ENCODE results near the gene FRAS1.
"Not testable (repeated sequence)": the region's sequence is repeated elsewhere in the genome, so short reads cannot be mapped to it uniquely, and the experiment has no call there.

The FRAS1 gene

GRCh38 chr4:78328591-78328990 is 271.5 kb downstream of the FRAS1 start:
- DNase-seq (ENCODE audit: low spot score), result not testable (repeated sequence)

- no peak for DNase-seq (ENCODE audit: low spot score)
These were observed 274.1 kb downstream of the FRAS1 start for GRCh38 chr4:78331186-78331585.

- no peak for DNase-seq (ENCODE audit: low spot score)
These were observed 274.8 kb downstream of the FRAS1 start for GRCh38 chr4:78331965-78332364.

DNA sequence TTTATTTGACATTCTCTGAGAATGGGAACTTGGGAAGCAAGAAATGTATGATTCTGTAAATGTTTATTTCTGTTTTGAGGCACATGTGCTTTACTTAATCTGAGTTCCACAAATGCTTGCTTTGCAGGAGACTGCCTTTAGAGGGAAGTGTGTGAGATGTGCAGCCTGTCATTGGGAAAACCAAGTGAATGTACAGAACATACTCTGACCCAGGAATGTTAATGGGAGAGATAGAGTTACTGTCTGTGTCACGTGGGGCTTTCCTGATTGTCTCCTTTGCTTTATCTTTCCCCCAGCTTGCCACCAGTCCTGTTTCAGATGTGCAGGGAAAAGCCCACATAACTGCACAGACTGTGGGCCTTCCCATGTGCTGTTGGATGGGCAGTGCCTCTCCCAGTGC is 275.9 kb downstream of the FRAS1 start:
- DNase-seq (ENCODE audit: low spot score), result no peak

DNA sequence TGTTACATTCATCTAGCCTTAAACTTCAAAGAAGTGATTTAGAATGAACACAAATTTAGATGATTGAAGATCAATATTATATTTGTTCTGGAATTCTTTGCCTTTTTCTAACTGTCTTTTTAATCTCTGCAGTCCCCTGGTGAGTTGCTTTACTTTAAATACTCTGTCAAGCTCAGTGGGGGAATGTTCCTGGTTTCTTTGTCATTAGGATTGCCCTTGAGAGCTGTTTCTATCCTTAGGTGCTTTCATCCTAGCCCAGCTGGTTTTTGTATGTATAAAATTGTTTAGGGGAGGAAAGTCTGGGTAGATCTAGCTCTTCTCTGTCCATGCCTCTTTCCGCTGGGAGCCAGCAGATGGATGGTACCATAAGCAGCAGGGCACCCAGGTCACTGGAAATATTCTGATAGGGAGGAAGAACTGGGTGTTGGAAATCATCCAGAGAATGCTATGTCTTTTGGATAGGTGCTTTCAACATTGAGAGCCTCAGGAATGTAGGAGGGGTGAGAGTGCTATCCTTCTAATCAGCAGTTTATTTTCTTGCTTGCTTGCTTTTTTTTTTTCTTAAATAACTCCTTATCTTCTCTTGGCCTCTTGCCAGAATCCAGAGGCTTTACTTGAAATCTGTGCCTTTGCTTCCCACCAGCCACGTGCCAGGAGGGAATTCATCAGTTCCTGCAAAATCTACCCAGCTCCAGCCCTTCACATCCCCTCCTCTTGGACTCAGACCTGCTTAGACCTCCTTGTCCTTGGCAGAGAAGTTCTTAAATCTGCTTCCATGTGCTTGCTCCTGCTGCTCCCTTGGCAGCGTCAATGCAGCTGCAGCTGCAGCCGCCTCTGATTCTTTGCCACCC is 279.2 kb downstream of the FRAS1 start:
- DNase-seq (ENCODE audit: low spot score), result no peak

DNA sequence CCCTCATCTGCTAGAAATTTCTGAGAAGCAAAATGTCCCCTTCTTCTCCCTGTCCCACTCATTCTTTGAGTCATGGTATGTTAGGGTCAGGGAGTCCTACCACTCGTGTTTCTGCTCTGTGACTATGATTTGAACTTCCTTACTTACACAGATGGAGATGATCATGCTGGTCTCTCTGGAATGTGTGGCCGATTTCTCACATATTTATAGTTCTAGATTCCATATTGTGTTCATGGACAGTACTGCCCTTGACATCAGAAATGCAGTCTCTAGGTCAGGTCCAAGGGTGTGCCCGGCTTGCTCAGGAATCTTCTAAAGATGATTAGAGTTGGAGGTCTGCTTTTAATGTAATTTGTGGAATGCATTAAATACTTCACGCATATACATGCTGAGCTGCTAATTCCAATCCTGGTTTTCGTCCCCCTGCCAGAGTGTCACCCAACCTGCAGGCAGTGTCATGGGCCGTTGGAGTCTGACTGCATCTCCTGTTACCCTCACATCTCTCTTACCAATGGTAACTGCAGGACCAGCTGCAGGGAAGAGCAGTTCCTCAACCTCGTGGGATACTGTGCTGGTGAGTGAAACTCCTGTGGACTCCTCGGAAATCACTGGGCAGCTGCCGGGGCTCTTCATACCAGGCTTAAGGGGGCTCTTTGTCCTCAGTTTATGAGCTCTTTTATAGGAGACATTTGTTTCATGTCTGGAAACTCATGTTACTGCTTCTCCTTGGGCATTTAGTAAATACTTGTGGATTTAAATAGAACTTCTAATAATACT is 280.3 kb downstream of the FRAS1 start:
- no peak for DNase-seq (ENCODE audit: low spot score)

GRCh38 chr4:78342125-78342524 is 285.0 kb downstream of the FRAS1 start:
- DNase-seq (ENCODE audit: low spot score), result no peak

DNA sequence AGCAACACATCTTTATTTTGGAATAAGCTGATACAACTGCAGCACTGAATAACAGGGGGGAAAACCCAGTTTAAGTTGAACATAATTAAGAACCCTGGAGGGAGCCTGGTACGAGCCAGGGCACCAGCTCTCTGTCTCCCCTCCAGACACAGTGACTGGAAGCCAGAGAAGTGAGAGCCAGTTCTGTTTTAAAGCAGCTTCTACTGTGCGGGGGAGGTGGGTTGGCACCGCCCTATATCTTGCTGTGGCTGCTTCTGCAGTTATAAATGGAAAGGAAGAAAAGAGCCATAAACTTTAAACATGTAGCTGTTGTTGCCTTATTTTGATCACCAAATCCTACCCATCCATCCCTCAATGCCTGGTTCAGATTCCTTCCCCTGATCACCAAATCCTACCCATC is 286.6 kb downstream of the FRAS1 start:
- no peak for DNase-seq (ENCODE audit: low spot score)

GRCh38 chr4:78345237-78345636 is 288.1 kb downstream of the FRAS1 start:
- DNase-seq (ENCODE audit: low spot score), result no peak

GRCh38 chr4:78346222-78346621 is 289.1 kb downstream of the FRAS1 start:
- DNase-seq (ENCODE audit: low spot score), result no peak

GRCh38 chr4:78347527-78347926 is 290.4 kb downstream of the FRAS1 start:
- no peak for DNase-seq (ENCODE audit: low spot score)

DNA sequence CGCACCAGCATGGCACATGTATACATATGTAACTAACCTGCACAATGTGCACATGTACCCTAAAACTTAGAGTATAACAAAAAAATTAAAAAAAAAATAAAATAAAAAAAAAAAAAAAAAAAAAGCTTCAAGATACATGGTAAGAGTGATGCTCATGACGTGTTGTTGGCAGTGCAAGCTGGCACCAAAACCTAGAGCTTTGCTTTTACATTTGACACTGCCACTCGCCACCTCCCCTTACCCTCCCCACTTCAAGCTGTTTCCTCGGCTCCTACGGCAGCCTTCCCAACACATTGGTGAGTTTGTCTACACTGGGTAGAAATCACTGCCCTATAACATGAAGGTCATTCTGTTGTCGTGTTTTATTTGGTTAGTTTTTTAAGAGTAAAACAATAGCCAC is 296.8 kb downstream of the FRAS1 start:
- no peak for DNase-seq (ENCODE audit: low spot score)

- no peak for DNase-seq (ENCODE audit: low spot score)
These were observed 297.7 kb downstream of the FRAS1 start for GRCh38 chr4:78354782-78355181.

- DNase-seq (ENCODE audit: low spot score), result no peak
These were observed 298.2 kb downstream of the FRAS1 start for GRCh38 chr4:78355306-78355705.

DNA sequence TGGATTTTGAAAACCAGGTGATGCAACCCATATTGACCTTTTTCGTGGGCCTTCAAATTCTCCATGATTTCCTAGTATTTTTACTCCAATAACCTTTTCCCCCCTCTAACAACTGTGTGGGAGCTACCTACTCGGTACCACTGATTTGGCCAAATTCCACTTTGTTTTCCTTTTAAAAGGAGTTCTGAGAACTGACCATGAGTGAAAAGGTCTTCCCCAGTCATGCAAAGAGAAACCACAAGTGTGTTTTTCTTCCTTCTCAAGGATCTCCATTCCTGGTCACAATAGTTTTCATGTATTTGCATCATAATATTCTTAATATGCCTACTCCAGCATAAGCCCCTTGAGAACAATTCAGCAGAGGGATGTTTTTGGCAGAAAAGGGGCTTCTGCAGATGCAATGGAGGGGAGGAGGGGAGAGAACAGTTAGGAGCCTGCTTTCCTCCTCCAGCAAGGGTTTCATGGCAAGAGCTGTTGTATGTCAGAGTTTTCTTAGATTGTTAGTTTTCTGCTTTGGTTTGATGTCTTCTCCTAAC is 299.2 kb downstream of the FRAS1 start:
- DNase-seq (ENCODE audit: low spot score), result no peak

DNA sequence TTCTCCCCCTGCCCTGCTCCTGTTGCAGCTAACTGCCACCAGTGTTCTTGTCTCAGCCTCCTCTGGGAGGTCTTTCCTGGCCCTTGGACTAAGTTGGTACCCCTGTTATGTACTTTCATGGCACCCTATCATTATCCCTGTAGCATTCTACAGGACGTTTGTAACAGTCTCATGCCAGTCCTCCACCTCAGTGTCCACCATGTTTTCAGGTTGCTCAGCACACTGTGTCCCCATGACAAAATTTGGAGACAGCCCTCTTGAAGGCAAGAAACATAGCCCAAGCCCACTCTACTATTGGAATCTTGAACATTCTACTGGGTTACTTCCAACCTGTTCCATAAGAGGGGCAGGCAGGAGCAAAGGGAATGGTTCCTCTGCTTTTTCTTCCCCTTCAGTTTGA is 300.0 kb downstream of the FRAS1 start:
- DNase-seq (ENCODE audit: low spot score), result no peak

GRCh38 chr4:78360466-78360865 is 303.3 kb downstream of the FRAS1 start:
- no peak for DNase-seq (ENCODE audit: low spot score)

GRCh38 chr4:78361621-78362120 is 304.5 kb downstream of the FRAS1 start:
- no peak for DNase-seq (ENCODE audit: low spot score)

GRCh38 chr4:78362310-78362709 is 305.2 kb downstream of the FRAS1 start:
- DNase-seq (ENCODE audit: low spot score), result no peak

GRCh38 chr4:78363031-78363570 is 306.0 kb downstream of the FRAS1 start:
- no peak for DNase-seq (ENCODE audit: low spot score)

DNA sequence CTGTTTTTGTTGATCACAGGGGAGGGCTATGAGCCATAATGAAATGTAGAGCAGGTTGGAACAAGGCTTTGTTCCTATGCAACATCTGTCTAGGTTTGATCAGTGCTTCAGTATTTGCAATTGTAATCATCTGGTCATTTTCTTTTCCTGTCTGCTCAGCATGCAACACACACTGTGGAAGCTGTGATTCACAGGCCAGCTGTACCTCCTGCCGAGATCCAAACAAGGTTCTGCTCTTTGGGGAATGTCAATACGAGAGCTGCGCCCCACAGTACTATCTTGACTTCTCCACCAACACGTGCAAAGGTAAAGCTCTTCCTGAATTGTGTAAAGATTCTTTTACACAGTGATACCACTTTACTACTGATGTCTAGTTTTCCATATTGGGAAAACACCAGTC is 312.6 kb downstream of the FRAS1 start:
- no peak for DNase-seq (ENCODE audit: low spot score)

GRCh38 chr4:78370631-78371372 is 313.7 kb downstream of the FRAS1 start:
- DNase-seq (ENCODE audit: low spot score), result no peak
